GM12878 (cell line): ENCODE data around the gene NEK7. TPM values are rescaled to one million over a fixed set of nuclear protein-coding genes. Genes with fewer than 3 reads are reported as not detected.
"Not testable (repeated sequence)": the region's sequence is repeated elsewhere in the genome, so short reads cannot be mapped to it uniquely, and the experiment has no call there.

Experiments
- ATAC-seq: fragments of 200-7000 bp; cut with Tn5 transposase; 3 replicates; pipeline ENCODE4 v1.9.1; 2020; ENCODE audit warnings: mild to moderate bottlenecking, moderate library complexity
- BruUV-seq: library from RNA; stranded (reverse); fragments of 400-500 nt; replicated peaks from 2 replicates; lab custom pipeline; 2021; lab: Mats Ljungman, UMichigan
- CTCF ChIA-PET: fragments of 300-600 bp; sonication (Branson Sonifier 250); formaldehyde crosslinking; extraction: SDS; loops from one replicate; lab custom pipeline; 2021; ENCODE audit warnings: inconsistent platforms; lab: Yijun Ruan, JAX
- POLR2A ChIA-PET: fragments of 350-600 bp; formaldehyde crosslinking; extraction: SDS; loops from one replicate; lab custom pipeline; 2021; ENCODE audit warnings: inconsistent platforms; lab: Charles Lee
- RAD21 ChIA-PET: fragments of 300-600 bp; sonication (Branson Sonifier 250); formaldehyde crosslinking; loops from one replicate; lab custom pipeline; 2023; ENCODE audit warnings: antibody characterized with exemption; ENCODE audit not compliant: unreplicated experiment; lab: Charles Lee
- SMC1A ChIA-PET: fragments of 300-600 bp; sonication (Branson Sonifier 250); formaldehyde crosslinking; loops from one replicate; lab custom pipeline; 2023; ENCODE audit not compliant: unreplicated experiment, uncharacterized antibody; lab: Charles Lee
- DNase-seq: peaks from one replicate; pipeline ENCODE4 v3.0.0-alpha.2; 2011; ENCODE audit warnings: low read depth, low spot score
- FAIRE-seq: peaks from 3 replicates; lab custom pipeline; 2011; peaks lifted over from hg19 to GRCh38; lab: Jason Lieb, UNC
- H2AFZ ChIP-seq: 2 replicates; pipeline ENCODE4 v1.6.0; 2011; ENCODE audit warnings: low read depth, low read length, control low read depth; ENCODE audit not compliant: control insufficient read depth
- H3K27ac ChIP-seq: 2 replicates; pipeline ENCODE4 v1.5.1; 2011; ENCODE audit warnings: control low read depth; ENCODE audit not compliant: control insufficient read depth, insufficient read depth
- H3K27me3 ChIP-seq, 2 experiments: replicated peaks in 1 of 2; 2 replicates each; pipeline versions ENCODE4 v1.6.0 to v1.6.1; 2011; ENCODE audit warnings: low read length in 1 of 2; ENCODE audit not compliant: control insufficient read depth in 2 of 2, insufficient read depth in 2 of 2
- H3K36me3 ChIP-seq, 2 experiments: 2 replicates each; pipeline ENCODE4 v1.5.1; 2011; ENCODE audit warnings: low read length in 1 of 2; ENCODE audit not compliant: control insufficient read depth in 2 of 2, insufficient read depth in 2 of 2
- H3K4me1 ChIP-seq: 2 replicates; pipeline ENCODE4 v1.6.1; 2011; ENCODE audit warnings: mild to moderate bottlenecking, low read length, moderate library complexity, mixed read lengths; ENCODE audit not compliant: control insufficient read depth, insufficient read depth
- H3K4me2 ChIP-seq: 2 replicates; pipeline ENCODE4 v1.6.0; 2011; ENCODE audit warnings: control low read depth; ENCODE audit not compliant: control insufficient read depth, insufficient read depth
- H3K4me3 ChIP-seq: fragments of 200-600 bp; sonication (generic); 2 replicates; pipeline ENCODE4 v1.5.1; 2016
- H3K79me2 ChIP-seq: 2 replicates; pipeline ENCODE4 v1.6.0; 2011; ENCODE audit warnings: low read length; ENCODE audit not compliant: control insufficient read depth, insufficient read depth
- H3K9ac ChIP-seq: 2 replicates; pipeline ENCODE4 v1.8.0; 2011; ENCODE audit warnings: low read length, control low read depth, mixed read lengths; ENCODE audit not compliant: control insufficient read depth, insufficient read depth
- H3K9me3 ChIP-seq: replicated peaks from 3 replicates; pipeline ENCODE4 v1.5.1; 2011; ENCODE audit warnings: mild to moderate bottlenecking, low read length; ENCODE audit not compliant: control insufficient read depth, insufficient read depth
- H4K20me1 ChIP-seq: 2 replicates; pipeline ENCODE4 v1.6.0; 2011; ENCODE audit not compliant: control insufficient read depth, insufficient read depth
- CBX3 ChIP-seq: fragments of 200-600 bp; sonication (generic); IDR thresholded peaks from 2 replicates; pipeline ENCODE4 v1.6.1; 2016; ENCODE audit warnings: low read depth, borderline replicate concordance
- CHD4 ChIP-seq: fragments of 200-600 bp; sonication (generic); IDR thresholded peaks from 2 replicates; pipeline ENCODE4 v1.6.1; 2016; ENCODE audit warnings: mild to moderate bottlenecking
- CUX1 ChIP-seq: IDR thresholded peaks from 2 replicates; pipeline ENCODE4 v1.6.1; 2012; ENCODE audit warnings: improper control_type of control experiment, low read depth, low read length; ENCODE audit not compliant: insufficient replicate concordance
- ELK1 ChIP-seq: IDR thresholded peaks from 2 replicates; pipeline ENCODE4 v1.6.1; 2012; ENCODE audit warnings: low read depth, low read length, improper control_type of control experiment
- HDAC2 ChIP-seq: fragments of 200-600 bp; sonication (generic); IDR thresholded peaks from 2 replicates; pipeline ENCODE4 v1.6.1; 2017
- KAT2A ChIP-seq: conservative IDR thresholded peaks from 2 replicates; pipeline ENCODE4 v1.6.1; 2011; ENCODE audit warnings: low read depth, low read length; ENCODE audit not compliant: control insufficient read depth
- MAX ChIP-seq: IDR thresholded peaks from 2 replicates; pipeline ENCODE4 v1.6.1; 2012; ENCODE audit warnings: low read depth, low read length, improper control_type of control experiment
- RELB ChIP-seq: fragments of 450-650 bp; IDR thresholded peaks from 2 replicates; pipeline ENCODE4 v1.6.1; 2017; ENCODE audit warnings: low read depth, mild to moderate bottlenecking, moderate library complexity
- SUZ12 ChIP-seq: fragments of 200-600 bp; sonication (generic); IDR thresholded peaks from one replicate; pipeline ENCODE4 v1.6.1; 2018; ENCODE audit warnings: antibody characterized with exemption, mild to moderate bottlenecking; ENCODE audit not compliant: unreplicated experiment
- WGBS: methylation state at CpG from one replicate; pipeline ENCODE4 v1.1.6; 2016; ENCODE audit warnings: low lambda C conversion rate; ENCODE audit not compliant: insufficient replicate concordance, insufficient coverage; ENCODE audit errors: missing lambda C conversion rate; 5-methylcytosine and 5-hydroxymethylcytosine counted together
- in situ Hi-C: fragments of 300-500 bp; cut with MboI; formaldehyde crosslinking; loops from 9 replicates; pipeline ENCODE4 v1.14.3; 2018; ENCODE audit warnings: mixed read lengths
- intact Hi-C: fragments of 100-400 bp; cut with micrococcal nuclease; formaldehyde crosslinking; loops from one replicate; pipeline ENCODE4 v1.14.2; 2022; ENCODE audit not compliant: unreplicated experiment
- polyA plus RNA-seq, 11 experiments: library from polyadenylated mRNA; depleted of rRNA in 4 of 11; unstranded in 6 of 11; stranded (reverse) in 5 of 11; fragments of >200 nt; fragmentation: Nextera tagmentation in 4 of 11; fragmentation: Illumina TruSeq in 1 of 11; extraction: Ambion mirVana in 4 of 11; extraction: Trizol in 1 of 11; gene quantifications; 1 replicate in 1 of 11; 2 replicates in 10 of 11; pipeline versions ENCODE4 v1.2.1 to v1.2.3, GENCODE V29; 2011 to 2016; ENCODE audit warnings: inconsistent platforms in 2 of 11, missing spikeins in 2 of 11, low read depth in 1 of 11
- total RNA-seq, 4 experiments: library from RNA; depleted of rRNA in 3 of 4; stranded (reverse); fragments of >200 nt in 3 of 4; fragmentation: Illumina TruSeq in 1 of 4; extraction: Trizol in 1 of 4; gene quantifications; 2 replicates each; pipeline versions ENCODE4 v1.2.1 to v1.2.3, GENCODE V29; 2013 to 2021

Gene NEK7
- total and polyA plus RNA-seq, 10 of the 15 experiments (the other 5 are each of a cell fraction or from before 2014, with no cell fraction given): 9.4 to 77.7 (median 24.0) TPM

- H3K4me3 ChIP-seq, H2AFZ ChIP-seq, RAD21 ChIA-PET, H3K36me3 ChIP-seq, H3K9ac ChIP-seq, SMC1A ChIA-PET, FAIRE-seq, H3K9me3 ChIP-seq, H4K20me1 ChIP-seq, H3K4me2 ChIP-seq, intact Hi-C loops, H3K27ac ChIP-seq, POLR2A ChIA-PET, ATAC-seq, DNase-seq, H3K4me1 ChIP-seq, in situ Hi-C loops, CTCF ChIA-PET, H3K79me2 ChIP-seq, H3K27me3 ChIP-seq, BruUV-seq: not testable (repeated sequence)
- 96% methylated on average over 2 of the region's 2 CpGs for WGBS
Measured at GRCh38 chr1:198227454-198227853, 70.7 kb downstream of the NEK7 start.

GRCh38 chr1:198228925-198229324, 72.1 kb downstream of the NEK7 start:
- intact Hi-C loops (no loop called here), in situ Hi-C loops (no loop called here)
- 92% methylated on average over 2 of the region's 2 CpGs for WGBS
- Histone ChIP-seq H3K36me3 (no peaks in the 10 kb centered on the region), H3K27ac (no peak overlapping the region), H2AFZ (no peak overlapping the region), H3K4me1 (no peaks in the 10 kb centered on the region), H3K4me3 (no peak overlapping the region), H3K4me2 (no peak overlapping the region), H3K27me3 (no peaks in the 10 kb centered on the region), H4K20me1 (no peaks in the 10 kb centered on the region), H3K9ac (no peak overlapping the region), H3K79me2 (no peaks in the 10 kb centered on the region; the same call in none of the 2 replicates), H3K9me3 (no peaks in the 10 kb centered on the region; the same call in 1 of the 3 replicates)
- POLR2A ChIA-PET: no interaction called here
- BruUV-seq: no TSS peak
- CTCF ChIA-PET: no interaction called here
- RAD21 ChIA-PET: no interaction called here
- ATAC-seq (no peak), FAIRE-seq (no peak), DNase-seq (no peak)
- SMC1A ChIA-PET: interaction anchor here (1.0 to 1.8 kb wide), 3 partner anchors 10 to 71 kb away, joined by 3 to 7 read pairs (median 4); no protein-coding TSS in a partner anchor
- TF ChIP-seq CHD4 (no peak), ELK1 (no peak), SUZ12 (no peak), HDAC2 (no peak), MAX (no peak), CUX1 (no peak), RELB (no peak), CBX3 (no peak), KAT2A (no peak)
